Adrenal gland (tissue), 12 donors: ENCODE measurements around the gene PLA1A. TPM values are rescaled to one million over a fixed set of nuclear protein-coding genes. Genes with fewer than 3 reads are reported as not detected.

Experiments
- DNase-seq, 7 donors: peaks; one replicate each; pipeline ENCODE4 v3.0.0-alpha.2; 2019 to 2020
- H3K27ac ChIP-seq, 5 donors: fragments of 200-600 bp; sonication (generic) in 4 of 5; 1 replicate in 3 of 5; 2 replicates in 2 of 5; pipeline versions ENCODE4 v1.5.1 to v1.8.0; 2016 to 2020; ENCODE audit warnings: mild to moderate bottlenecking in 1 of 5
- H3K27me3 ChIP-seq: fragments of 200-600 bp; 2 replicates; pipeline ENCODE4 v1.8.0; 2021
- H3K36me3 ChIP-seq, 2 donors: fragments of 200-600 bp; replicated peaks in 1 of 2; 1 replicate in 1 of 2; 2 replicates in 1 of 2; pipeline versions ENCODE4 v1.5.1 to v1.8.0; 2018 to 2022
- H3K4me1 ChIP-seq, 2 donors: fragments of 200-600 bp; replicated peaks in 1 of 2; 1 replicate in 1 of 2; 2 replicates in 1 of 2; pipeline versions ENCODE4 v1.5.1 to v1.8.0; 2018 to 2021
- H3K4me3 ChIP-seq, 4 donors: fragments of 200-600 bp; sonication (generic) in 3 of 4; one replicate each; pipeline ENCODE4 v1.5.1; 2016 to 2018
- H3K9me3 ChIP-seq, 3 donors: fragments of 200-600 bp; sonication (generic) in 1 of 3; replicated peaks in 1 of 3; 1 replicate in 2 of 3; 2 replicates in 1 of 3; pipeline versions ENCODE4 v1.5.1 to v1.8.0; 2016 to 2021
- POLR2A ChIP-seq, 2 donors: fragments of 450-650 bp; IDR thresholded peaks; one replicate each; pipeline ENCODE4 v1.6.1; 2017; ENCODE audit warnings: antibody characterized with exemption in 2 of 2, mild to moderate bottlenecking in 2 of 2, moderate library complexity in 1 of 2
- WGBS, 4 donors: extraction: QIAGEN DNeasy Blood & Tissue Kit in 2 of 4; methylation state at CpG; one replicate each; pipeline versions ENCODE4 v1.1.5 to v1.1.7; 2013 to 2017; 5-methylcytosine and 5-hydroxymethylcytosine counted together
- intact Hi-C, 2 donors: fragments of 100-400 bp; cut with DNase I; formaldehyde crosslinking; loops; one replicate each; pipeline versions ENCODE4 v1.14.1 to v1.15.0; 2022 to 2023
- polyA plus RNA-seq, 3 donors: library from polyadenylated mRNA; stranded (reverse); fragments of 200-250 nt in 2 of 3; fragments of 350-450 nt in 1 of 3; fragmentation: Illumina TruSeq in 1 of 3; extraction: RNeasy Lipid Tissue Mini Kit (QIAGEN cat#74804) in 1 of 3; gene quantifications; one replicate each; pipeline ENCODE4 v1.2.3, GENCODE V29; 2013 to 2014
- total RNA-seq, 9 donors: library from RNA; depleted of rRNA in 4 of 9; stranded (reverse); fragments of >200 nt in 4 of 9; fragments of 120-200 nt in 1 of 9; fragmentation: NEBNext Ultra II Directional in 1 of 9; extraction: Animal tissue kit (Norgen Biotek cat#: 25700) in 1 of 9; gene quantifications; one replicate each; pipeline versions ENCODE4 v1.1.0 to v1.2.4, GENCODE V29; 2013 to 2023
- TF ChIP-seq, protein P1 (sequence below), 6 experiments: fragments of 450-650 bp in 4 of 6; fragments of 200-600 bp in 2 of 6; sonication (generic) in 1 of 6; IDR thresholded peaks; 1 replicate in 5 of 6; 2 replicates in 1 of 6; pipeline versions ENCODE4 v1.5.1 to v1.8.0; 2016 to 2021; ENCODE audit warnings: antibody characterized with exemption in 6 of 6, mild to moderate bottlenecking in 2 of 6, moderate library complexity in 1 of 6
- donor health status: healthy with polysubstance abuse.
- donor health status: Bipolar disorder and iron deficiency.
- donor health status: DM: yes; HTN: yes; CAD: no.
- donor health status: DM: no; HTN: no; CAD: no.
- donor health status: DM: no; HTN: no; CAD: no.
- donor health status: DM: yes; HTN: yes; CAD: no.

Gene PLA1A
- total and polyA plus RNA-seq, 12 donors: 0.17 to 2.0 (median 0.72) TPM

DNA sequence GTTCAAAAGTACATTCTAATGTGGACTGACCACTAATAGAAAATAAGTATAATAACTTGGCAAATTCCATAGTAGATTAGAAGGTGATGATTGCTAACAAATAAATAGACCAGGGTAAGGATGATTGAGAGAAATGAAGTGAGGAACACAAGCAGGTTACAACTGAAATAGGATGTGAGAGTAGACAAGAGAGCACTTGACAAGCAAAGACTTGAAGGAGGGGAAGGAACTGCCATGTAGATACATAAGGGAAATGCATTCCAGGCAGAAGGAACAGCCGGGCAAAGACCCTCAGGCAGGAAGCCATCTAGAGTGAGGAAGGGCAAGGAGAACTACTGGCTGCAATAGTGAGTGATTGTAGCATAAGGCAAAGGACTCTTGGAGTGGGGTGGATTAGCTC lies 5.0 kb downstream of the PLA1A start:
- DNase-seq: no peak
- Histone ChIP-seq H3K4me1 (peaks cover 8 to 20% of the 10 kb centered on the region in 2 donors), H3K27ac (peak overlapping the region in 3 of 5 donors; percentile 3 to 27 (median 10)), H3K9me3 (no peaks in the 10 kb centered on the region), H3K27me3 (no peaks in the 10 kb centered on the region), H3K36me3 (no peaks in the 10 kb centered on the region), H3K4me3 (no peak overlapping the region)
- 67 to 76% (median 72%) methylated on average over 1 of the region's 1 CpG for WGBS, 4 donors
- intact Hi-C loops: loop anchor here in 1 of 2 donors (10.0 kb wide), 1 partner anchor 72 kb away; the partner anchor contains the start of gene COX17
- TF ChIP-seq, protein P1, sequence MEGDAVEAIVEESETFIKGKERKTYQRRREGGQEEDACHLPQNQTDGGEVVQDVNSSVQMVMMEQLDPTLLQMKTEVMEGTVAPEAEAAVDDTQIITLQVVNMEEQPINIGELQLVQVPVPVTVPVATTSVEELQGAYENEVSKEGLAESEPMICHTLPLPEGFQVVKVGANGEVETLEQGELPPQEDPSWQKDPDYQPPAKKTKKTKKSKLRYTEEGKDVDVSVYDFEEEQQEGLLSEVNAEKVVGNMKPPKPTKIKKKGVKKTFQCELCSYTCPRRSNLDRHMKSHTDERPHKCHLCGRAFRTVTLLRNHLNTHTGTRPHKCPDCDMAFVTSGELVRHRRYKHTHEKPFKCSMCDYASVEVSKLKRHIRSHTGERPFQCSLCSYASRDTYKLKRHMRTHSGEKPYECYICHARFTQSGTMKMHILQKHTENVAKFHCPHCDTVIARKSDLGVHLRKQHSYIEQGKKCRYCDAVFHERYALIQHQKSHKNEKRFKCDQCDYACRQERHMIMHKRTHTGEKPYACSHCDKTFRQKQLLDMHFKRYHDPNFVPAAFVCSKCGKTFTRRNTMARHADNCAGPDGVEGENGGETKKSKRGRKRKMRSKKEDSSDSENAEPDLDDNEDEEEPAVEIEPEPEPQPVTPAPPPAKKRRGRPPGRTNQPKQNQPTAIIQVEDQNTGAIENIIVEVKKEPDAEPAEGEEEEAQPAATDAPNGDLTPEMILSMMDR (IDR thresholded peaks at IDR 0.05): no peak
- no peak for TF ChIP-seq POLR2A (IDR thresholded peaks at IDR 0.05)

GRCh38 chr3:119604878-119605277 lies 7.2 kb downstream of the PLA1A start:
- no peak for DNase-seq
- Histone ChIP-seq H3K36me3 (no peaks in the 10 kb centered on the region), H3K9me3 (no peaks in the 10 kb centered on the region), H3K4me1 (peaks cover 8 to 20% of the 10 kb centered on the region in 2 donors), H3K4me3 (no peak overlapping the region), H3K27me3 (no peaks in the 10 kb centered on the region), H3K27ac (no peak overlapping the region)
- 95 to 100% (median 97%) methylated on average over 1 of the region's 1 CpG for WGBS, 4 donors
- intact Hi-C loops: loop anchor here in 1 of 2 donors (10.0 kb wide), 1 partner anchor 70 kb away; the partner anchor contains the start of gene COX17
- no peak for TF ChIP-seq POLR2A (IDR thresholded peaks at IDR 0.05)
- TF ChIP-seq, protein P1 (IDR thresholded peaks at IDR 0.05): no peak

DNA sequence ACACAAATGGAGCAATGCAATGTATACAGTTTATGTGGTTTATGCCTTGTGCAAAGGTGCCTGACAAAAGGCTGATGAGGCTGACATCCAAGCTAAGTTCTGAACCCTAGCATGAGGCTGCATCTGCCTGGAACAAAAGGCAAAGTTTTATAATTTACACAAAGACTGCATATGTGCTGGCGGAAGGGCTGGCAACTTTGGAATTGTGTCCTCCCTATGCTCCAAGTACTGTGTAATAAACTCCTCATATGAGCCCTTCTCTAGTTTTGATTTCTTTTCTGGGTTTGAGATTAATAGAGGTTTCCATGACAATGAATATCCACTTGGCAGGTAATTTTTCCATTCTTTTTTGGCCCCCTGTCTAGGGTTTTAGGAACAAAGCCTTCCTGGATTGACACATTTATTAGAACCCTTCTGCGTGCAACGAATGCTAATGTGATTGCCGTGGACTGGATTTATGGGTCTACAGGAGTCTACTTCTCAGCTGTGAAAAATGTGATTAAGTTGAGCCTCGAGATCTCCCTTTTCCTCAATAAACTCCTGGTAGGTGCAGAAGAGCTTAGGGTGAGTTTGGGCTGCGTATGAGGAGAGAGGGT lies 10.8 kb downstream of the PLA1A start:
- no peaks in the 10 kb centered on the region for H3K9me3 ChIP-seq
- H3K4me3 ChIP-seq: no peak overlapping the region
- DNase-seq: no peak
- no peaks in the 10 kb centered on the region for H3K36me3 ChIP-seq
- intact Hi-C loops: loop anchor here in 1 of 2 donors (10.0 kb wide), 1 partner anchor 66 kb away; the partner anchor contains the start of gene COX17
- no peaks in the 10 kb centered on the region for H3K4me1 ChIP-seq
- TF ChIP-seq, protein P1 (IDR thresholded peaks at IDR 0.05): no peak
- TF ChIP-seq POLR2A (IDR thresholded peaks at IDR 0.05): no peak
- H3K27ac ChIP-seq: no peak overlapping the region
- H3K27me3 ChIP-seq: no peaks in the 10 kb centered on the region
- 86 to 93% (median 89%) methylated on average over 6 of the region's 6 CpGs for WGBS, 4 donors

DNA sequence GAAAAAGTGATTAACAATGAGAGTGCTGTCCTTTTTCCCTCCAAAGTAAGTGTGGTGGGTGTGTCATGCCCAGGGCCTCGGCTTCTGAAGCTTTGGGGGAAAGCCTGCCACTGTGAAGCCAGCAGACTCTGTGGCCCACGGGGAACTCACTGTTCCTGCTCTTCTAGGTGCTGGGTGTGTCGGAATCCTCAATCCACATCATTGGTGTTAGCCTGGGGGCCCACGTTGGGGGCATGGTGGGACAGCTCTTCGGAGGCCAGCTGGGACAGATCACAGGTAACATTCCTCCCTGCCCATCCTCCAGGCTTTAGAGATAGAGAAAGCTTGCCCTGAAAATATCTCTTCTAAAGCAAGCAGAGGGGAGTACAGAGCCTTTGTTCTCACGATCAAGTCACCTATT lies 11.6 kb downstream of the PLA1A start:
- no peaks in the 10 kb centered on the region for H3K9me3 ChIP-seq
- H3K4me3 ChIP-seq: no peak overlapping the region
- H3K4me1 ChIP-seq: no peaks in the 10 kb centered on the region
- no peaks in the 10 kb centered on the region for H3K27me3 ChIP-seq
- H3K27ac ChIP-seq: no peak overlapping the region
- DNase-seq: no peak
- 61 to 81% (median 66%) methylated on average over 6 of the region's 6 CpGs for WGBS, 4 donors
- intact Hi-C loops: loop anchor here in 1 of 2 donors (10.0 kb wide), 1 partner anchor 66 kb away; the partner anchor contains the start of gene COX17
- H3K36me3 ChIP-seq: no peaks in the 10 kb centered on the region
- TF ChIP-seq POLR2A (IDR thresholded peaks at IDR 0.05): no peak
- TF ChIP-seq, protein P1 (IDR thresholded peaks at IDR 0.05): no peak
